ENCODE results near the gene TAF11L7. TPM values are rescaled to one million over a fixed set of nuclear protein-coding genes. Genes with fewer than 3 reads are reported as not detected.

Gene TAF11L7
- total and polyA plus RNA-seq, 9 of the 15 experiments (the other 6 are each of a cell fraction or from before 2014, with no cell fraction given): 0.20 to 1.9 (median 0.27) TPM; not detected in 6

- BruUV-seq (replicated peaks): no TSS peak
- CTCF ChIA-PET (ENCODE audit: low intra/inter-chr PET ratio): no interaction called here
- Histone ChIP-seq H3K9ac (ENCODE audit: insufficient read depth in 1 of 2, low read depth in 2 of 2, low read length in 2 of 2) (no peak overlapping the region), H3K27me3 (ENCODE audit: control insufficient read depth in 2 of 2, insufficient read depth in 2 of 2, low read length in 2 of 2) (no peaks in the 10 kb centered on the region), H2AFZ (ENCODE audit: low read depth, low read length) (no peak overlapping the region), H3K27ac (ENCODE audit: extremely low read depth, low read depth, low read length) (no peak overlapping the region), H3K9me1 (ENCODE audit: control insufficient read depth, insufficient read depth, low read length) (no peaks in the 10 kb centered on the region), H3K4me3 (no peak overlapping the region), H3K4me2 (ENCODE audit: insufficient read depth, low read length) (no peak overlapping the region), H3K79me2 (ENCODE audit: control insufficient read depth, insufficient read depth, low read length) (no peaks in the 10 kb centered on the region), H3K4me1 (replicated peaks in 1 of 2; ENCODE audit: control insufficient read depth in 2 of 2, insufficient read depth in 2 of 2, low read length in 2 of 2) (peaks cover 0 to 4% of the 10 kb centered on the region in 2 experiments; a peak in 1 of 5 replicates), H4K20me1 (replicated peaks; ENCODE audit: control insufficient read depth, insufficient read depth, low read length) (no peaks in the 10 kb centered on the region), H3K9me3 (replicated peaks; ENCODE audit: control insufficient read depth, insufficient read depth, low read depth, low read length) (no peaks in the 10 kb centered on the region), H3K36me3 (ENCODE audit: control insufficient read depth, insufficient read depth, low read length) (no peaks in the 10 kb centered on the region)
- 0% methylated on average over 3 of the region's 3 CpGs for WGBS (ENCODE audit: insufficient coverage, low coverage, missing lambda C conversion rate)
- FAIRE-seq: no peak
- ATAC-seq: no peak
- intact Hi-C loops (cut with micrococcal nuclease) (no loop called here), in situ Hi-C loops (cut with MboI) (no loop called here)
- POLR2A ChIA-PET: no interaction called here
- no peak for DNase-seq (ENCODE audit: extremely low read depth in 1 of 4, low spot score in 3 of 4)
- no peak for TF ChIP-seq PHTF2 (CRISPR knock-in tag; IDR thresholded peaks at IDR 0.05)
- TF ChIP-seq, protein P1, sequence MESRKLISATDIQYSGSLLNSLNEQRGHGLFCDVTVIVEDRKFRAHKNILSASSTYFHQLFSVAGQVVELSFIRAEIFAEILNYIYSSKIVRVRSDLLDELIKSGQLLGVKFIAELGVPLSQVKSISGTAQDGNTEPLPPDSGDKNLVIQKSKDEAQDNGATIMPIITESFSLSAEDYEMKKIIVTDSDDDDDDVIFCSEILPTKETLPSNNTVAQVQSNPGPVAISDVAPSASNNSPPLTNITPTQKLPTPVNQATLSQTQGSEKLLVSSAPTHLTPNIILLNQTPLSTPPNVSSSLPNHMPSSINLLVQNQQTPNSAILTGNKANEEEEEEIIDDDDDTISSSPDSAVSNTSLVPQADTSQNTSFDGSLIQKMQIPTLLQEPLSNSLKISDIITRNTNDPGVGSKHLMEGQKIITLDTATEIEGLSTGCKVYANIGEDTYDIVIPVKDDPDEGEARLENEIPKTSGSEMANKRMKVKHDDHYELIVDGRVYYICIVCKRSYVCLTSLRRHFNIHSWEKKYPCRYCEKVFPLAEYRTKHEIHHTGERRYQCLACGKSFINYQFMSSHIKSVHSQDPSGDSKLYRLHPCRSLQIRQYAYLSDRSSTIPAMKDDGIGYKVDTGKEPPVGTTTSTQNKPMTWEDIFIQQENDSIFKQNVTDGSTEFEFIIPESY (CRISPR knock-in tag; IDR thresholded peaks at IDR 0.05): no peak
- no peak for TF ChIP-seq ZFP36 (IDR thresholded peaks at IDR 0.05; ENCODE audit: low read depth, low read length, partially characterized antibody)
- no peak for TF ChIP-seq ZMIZ1 (IDR thresholded peaks at IDR 0.05; ENCODE audit: low read depth in 2 of 2, low read length in 2 of 2)
- TF ChIP-seq ZNF12 (CRISPR knock-in tag; IDR thresholded peaks at IDR 0.05): no peak
- TF ChIP-seq, protein P2, sequence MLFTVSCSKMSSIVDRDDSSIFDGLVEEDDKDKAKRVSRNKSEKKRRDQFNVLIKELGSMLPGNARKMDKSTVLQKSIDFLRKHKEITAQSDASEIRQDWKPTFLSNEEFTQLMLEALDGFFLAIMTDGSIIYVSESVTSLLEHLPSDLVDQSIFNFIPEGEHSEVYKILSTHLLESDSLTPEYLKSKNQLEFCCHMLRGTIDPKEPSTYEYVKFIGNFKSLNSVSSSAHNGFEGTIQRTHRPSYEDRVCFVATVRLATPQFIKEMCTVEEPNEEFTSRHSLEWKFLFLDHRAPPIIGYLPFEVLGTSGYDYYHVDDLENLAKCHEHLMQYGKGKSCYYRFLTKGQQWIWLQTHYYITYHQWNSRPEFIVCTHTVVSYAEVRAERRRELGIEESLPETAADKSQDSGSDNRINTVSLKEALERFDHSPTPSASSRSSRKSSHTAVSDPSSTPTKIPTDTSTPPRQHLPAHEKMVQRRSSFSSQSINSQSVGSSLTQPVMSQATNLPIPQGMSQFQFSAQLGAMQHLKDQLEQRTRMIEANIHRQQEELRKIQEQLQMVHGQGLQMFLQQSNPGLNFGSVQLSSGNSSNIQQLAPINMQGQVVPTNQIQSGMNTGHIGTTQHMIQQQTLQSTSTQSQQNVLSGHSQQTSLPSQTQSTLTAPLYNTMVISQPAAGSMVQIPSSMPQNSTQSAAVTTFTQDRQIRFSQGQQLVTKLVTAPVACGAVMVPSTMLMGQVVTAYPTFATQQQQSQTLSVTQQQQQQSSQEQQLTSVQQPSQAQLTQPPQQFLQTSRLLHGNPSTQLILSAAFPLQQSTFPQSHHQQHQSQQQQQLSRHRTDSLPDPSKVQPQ (CRISPR knock-in tag; IDR thresholded peaks at IDR 0.05; ENCODE audit: borderline replicate concordance): no peak
- no peak for TF ChIP-seq TARDBP (IDR thresholded peaks at IDR 0.05)
- no peak for TF ChIP-seq ZEB2 (IDR thresholded peaks at IDR 0.05)
- TF ChIP-seq, protein P3, sequence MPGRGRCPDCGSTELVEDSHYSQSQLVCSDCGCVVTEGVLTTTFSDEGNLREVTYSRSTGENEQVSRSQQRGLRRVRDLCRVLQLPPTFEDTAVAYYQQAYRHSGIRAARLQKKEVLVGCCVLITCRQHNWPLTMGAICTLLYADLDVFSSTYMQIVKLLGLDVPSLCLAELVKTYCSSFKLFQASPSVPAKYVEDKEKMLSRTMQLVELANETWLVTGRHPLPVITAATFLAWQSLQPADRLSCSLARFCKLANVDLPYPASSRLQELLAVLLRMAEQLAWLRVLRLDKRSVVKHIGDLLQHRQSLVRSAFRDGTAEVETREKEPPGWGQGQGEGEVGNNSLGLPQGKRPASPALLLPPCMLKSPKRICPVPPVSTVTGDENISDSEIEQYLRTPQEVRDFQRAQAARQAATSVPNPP (IDR thresholded peaks at IDR 0.05; ENCODE audit: borderline replicate concordance, insufficient read depth, insufficient read length): no peak
- no peak for TF ChIP-seq BRD4 (IDR thresholded peaks at IDR 0.05)
- no peak for TF ChIP-seq MAZ (CRISPR knock-in tag; conservative IDR thresholded peaks at IDR 0.05 in 1 of 2, IDR thresholded peaks at IDR 0.05 in 1 of 2)
These were observed 33.8 kb upstream of the TAF11L7 start for GRCh38 chr5:17619354-17619753.
